Stimulated activated effector memory CD8-positive, alpha-beta T cell treated with anti-CD3 and anti-CD28 coated beads, Interleukin-12 subunit alpha, Interleukin-12 subunit beta, amount 100 ng/mL, for 72 hours (primary cell): Measurements from ENCODE around the gene ZNF580.

ENCODE experiments used
- ATAC-seq: fragments of 150-1000 bp; cut with Tn5 transposase; 2 replicates; pipeline ENCODE4 v1.10.0; 2021
- DNase-seq, 2 donors: peaks; one replicate each; pipeline ENCODE4 v3.0.0; 2021 to 2022; ENCODE audit warnings: low spot score in 2 of 2
- H3K27ac Mint-ChIP-seq: one replicate; pipeline ENCODE4 v1.8.0; 2022; ENCODE audit warnings: mild to moderate bottlenecking, mixed read lengths
- H3K36me3 Mint-ChIP-seq: one replicate; pipeline ENCODE4 v1.8.0; 2022; ENCODE audit warnings: mild to moderate bottlenecking, mixed read lengths
- H3K4me1 Mint-ChIP-seq: one replicate; pipeline ENCODE4 v1.8.0; 2022; ENCODE audit warnings: mixed read lengths
- H3K4me3 Mint-ChIP-seq: one replicate; pipeline ENCODE4 v1.8.0; 2022; ENCODE audit warnings: mild to moderate bottlenecking, mixed read lengths
- H3K9me3 Mint-ChIP-seq: one replicate; pipeline ENCODE4 v1.8.0; 2022; ENCODE audit warnings: mixed read lengths

ZNF580 gene

DNA sequence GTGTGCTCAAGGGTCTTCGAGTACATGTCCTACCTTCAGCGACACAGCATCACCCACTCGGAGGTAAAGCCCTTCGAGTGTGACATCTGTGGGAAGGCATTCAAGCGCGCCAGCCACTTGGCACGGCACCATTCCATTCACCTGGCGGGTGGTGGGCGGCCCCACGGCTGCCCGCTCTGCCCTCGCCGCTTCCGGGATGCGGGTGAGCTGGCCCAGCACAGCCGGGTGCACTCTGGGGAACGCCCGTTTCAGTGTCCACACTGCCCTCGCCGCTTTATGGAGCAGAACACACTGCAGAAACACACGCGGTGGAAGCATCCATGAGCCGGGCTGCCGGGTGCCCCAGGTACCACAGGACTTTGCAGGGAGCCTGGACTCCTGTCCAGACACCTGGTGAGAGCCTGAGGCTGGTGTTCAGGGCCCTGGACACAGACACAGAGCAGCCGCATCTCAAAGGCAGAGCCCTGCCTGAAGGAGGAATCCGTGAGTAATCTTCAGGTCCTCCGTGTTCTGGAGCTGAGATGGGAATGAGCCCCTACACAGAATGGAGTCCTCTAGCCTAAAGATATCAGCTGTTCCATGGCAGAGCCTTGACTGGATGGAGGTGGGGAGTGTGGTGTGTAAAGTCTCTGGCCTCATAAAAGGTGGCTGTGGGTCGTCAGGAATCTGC lies 4.2 kb downstream of the ZNF580 start:
- ATAC-seq: no peak
- Mint-ChIP-seq H3K36me3 (peaks cover 75% of the 10 kb centered on the region), H3K4me3 (peak overlapping the region; percentile 92), H3K27ac (peak overlapping the region; percentile 98), H3K4me1 (peaks cover 60% of the 10 kb centered on the region), H3K9me3 (no peaks in the 10 kb centered on the region)
- DNase-seq: no peak

DNA sequence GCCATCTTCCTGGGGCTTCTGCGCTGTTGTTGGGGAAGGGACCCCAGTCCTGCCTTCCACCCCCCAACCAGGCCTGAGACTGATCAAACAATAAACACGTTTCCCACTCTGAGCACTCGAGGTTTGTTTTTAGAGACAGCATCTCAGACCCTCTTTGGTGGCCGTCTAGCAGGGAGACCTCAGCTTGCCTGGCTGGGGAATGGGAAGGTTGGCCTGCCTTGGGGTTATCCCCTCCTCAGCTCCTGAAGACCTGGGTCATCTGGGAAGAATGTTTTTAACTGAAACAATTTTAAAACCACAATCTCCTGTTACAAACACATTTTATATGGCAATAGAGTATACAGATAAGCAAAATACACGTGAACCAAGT lies 4.7 kb downstream of the ZNF580 start:
- no peak for DNase-seq

GRCh38 chr19:55646889-55647731 lies 6.3 kb downstream of the ZNF580 start:
- Mint-ChIP-seq H3K4me3 (peak overlapping the region; percentile 75), H3K4me1 (peaks cover 54% of the 10 kb centered on the region), H3K36me3 (peaks cover 64% of the 10 kb centered on the region), H3K27ac (no peak overlapping the region), H3K9me3 (no peaks in the 10 kb centered on the region)
- DNase-seq (no peak), ATAC-seq (no peak)

More for the DNA sequence above, 4.7 kb downstream of the ZNF580 start:
- Mint-ChIP-seq H3K36me3 (peaks cover 71% of the 10 kb centered on the region), H3K4me3 (peak overlapping the region; percentile 92), H3K4me1 (peaks cover 60% of the 10 kb centered on the region), H3K9me3 (no peaks in the 10 kb centered on the region), H3K27ac (peak overlapping the region; percentile 37)
- ATAC-seq: no peak

DNA sequence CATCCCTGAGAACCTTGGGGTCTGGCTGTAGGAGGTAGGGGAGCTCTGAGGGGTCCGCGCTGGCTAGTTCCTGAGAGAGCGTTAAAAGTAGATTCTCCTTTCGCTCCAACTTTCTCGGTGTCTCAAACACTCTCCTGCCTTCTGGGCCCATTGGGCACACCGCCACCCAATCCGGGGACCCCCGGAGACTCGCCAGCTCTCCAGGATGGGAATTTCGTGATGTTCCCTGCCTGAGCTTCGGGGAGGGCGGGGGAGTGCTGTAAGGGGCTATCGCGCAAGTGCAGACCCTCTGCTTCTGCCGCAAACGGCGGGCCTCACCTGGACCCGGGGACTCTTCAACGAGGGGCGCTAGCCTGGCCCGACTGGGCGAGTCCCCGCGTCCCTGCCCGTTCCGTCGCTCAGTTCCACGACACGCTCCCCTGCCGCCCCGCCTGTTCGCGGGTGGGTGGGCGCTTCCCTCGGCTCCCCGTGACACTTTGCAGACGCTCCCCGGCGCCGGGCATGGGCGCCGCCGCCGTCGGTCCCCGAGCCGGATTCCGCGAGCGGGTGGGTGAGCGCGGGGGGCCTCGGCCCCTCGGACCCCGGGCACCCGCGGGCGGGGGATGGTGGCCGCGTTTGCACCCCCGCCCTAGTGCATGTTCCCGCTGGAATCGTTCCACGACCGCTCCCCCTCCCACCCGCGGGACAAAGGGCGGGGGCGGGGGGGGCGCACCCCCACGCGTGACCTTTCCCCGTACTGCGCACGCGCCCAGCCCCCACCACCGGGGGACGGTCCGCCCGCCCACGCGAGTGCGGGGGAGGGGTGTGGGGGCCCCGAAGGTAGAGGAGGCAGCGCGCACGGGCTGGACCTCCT lies 7.2 kb downstream of the ZNF580 start, which contains the start of gene CCDC106:
TSS of gene CCDC106 (plus strand) at position 481 of the 853 bp plus-strand sequence. CDS start 835 bp downstream, outside the sequence.
- Mint-ChIP-seq H3K36me3 (peaks cover 58% of the 10 kb centered on the region), H3K27ac (peak within 1 kb of the TSS; percentile 88), H3K4me1 (peaks cover 48% of the 10 kb centered on the region), H3K9me3 (no peaks in the 10 kb centered on the region), H3K4me3 (peak within 1 kb of the TSS; percentile 75)
- ATAC-seq (peak; percentile 22), DNase-seq (peak in 1 of 2 donors; percentile 67)

DNA sequence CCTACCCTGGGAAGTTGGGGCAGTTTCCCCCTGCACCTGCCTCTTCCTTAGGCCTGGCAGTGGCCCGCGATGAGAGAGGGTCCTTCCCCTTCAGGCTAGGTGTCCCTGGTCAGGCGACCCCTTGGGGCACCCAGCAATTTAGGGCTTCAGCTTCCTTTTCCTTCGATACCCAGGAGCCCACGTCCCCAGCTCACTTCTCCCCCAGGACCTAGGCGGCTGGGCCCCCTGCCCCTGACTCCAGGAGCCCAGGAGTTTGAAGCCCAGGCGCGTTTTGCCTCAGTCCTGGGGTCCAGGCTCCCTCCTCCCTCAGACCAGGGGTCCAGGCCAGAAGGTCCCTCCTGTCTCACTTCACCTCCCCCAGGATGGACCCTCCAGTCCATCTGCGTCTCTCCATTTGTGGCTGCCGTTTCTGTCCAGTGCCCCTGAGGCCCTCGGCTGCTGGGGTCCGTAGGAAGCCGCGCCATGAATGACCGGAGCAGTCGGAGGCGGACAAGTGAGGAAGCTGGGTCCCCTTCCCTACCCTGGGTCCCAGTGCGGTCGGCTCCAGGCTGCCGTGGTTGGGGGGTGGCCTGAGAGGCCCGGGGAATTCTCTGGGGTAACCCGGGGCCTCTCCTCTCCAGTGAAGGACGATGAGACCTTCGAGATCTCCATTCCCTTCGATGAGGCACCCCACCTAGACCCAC lies 7.9 kb downstream of the ZNF580 start:
- Mint-ChIP-seq H3K27ac (peak overlapping the region; percentile 88), H3K4me1 (peaks cover 41% of the 10 kb centered on the region), H3K36me3 (peaks cover 57% of the 10 kb centered on the region)

GRCh38 chr19:55649268-55650125 lies 8.7 kb downstream of the ZNF580 start:
- peaks cover 40% of the 10 kb centered on the region for H3K4me1 Mint-ChIP-seq
- DNase-seq (no peak), ATAC-seq (no peak)
- no peaks in the 10 kb centered on the region for H3K9me3 Mint-ChIP-seq
- peak overlapping the region; percentile 88 for H3K27ac Mint-ChIP-seq
- peaks cover 57% of the 10 kb centered on the region for H3K36me3 Mint-ChIP-seq
- H3K4me3 Mint-ChIP-seq: peak overlapping the region; percentile 75

More for the DNA sequence above, 7.9 kb downstream of the ZNF580 start:
- Mint-ChIP-seq H3K4me3 (peak overlapping the region; percentile 75), H3K9me3 (no peaks in the 10 kb centered on the region)
- DNase-seq (no peak), ATAC-seq (no peak)

DNA sequence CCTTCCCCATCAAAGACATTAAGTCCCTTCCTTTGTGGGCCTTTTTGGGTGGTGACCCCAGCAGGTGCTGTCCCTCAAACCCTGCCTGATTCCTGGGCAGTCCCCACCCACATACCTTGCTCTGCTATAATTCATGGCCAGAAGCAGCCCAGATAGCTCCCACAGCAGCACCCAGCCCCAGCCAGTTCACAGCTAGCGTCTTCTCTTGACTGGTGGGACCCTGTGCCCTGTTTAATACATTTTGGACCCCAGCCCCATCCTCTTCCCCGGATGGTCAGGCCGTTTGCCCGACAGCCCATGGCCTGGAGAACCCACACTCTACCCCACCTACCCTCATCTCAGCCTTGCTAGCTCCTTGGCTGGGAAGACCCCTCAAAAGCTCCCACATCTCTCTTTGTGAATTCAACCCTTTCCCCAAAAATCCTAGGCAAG lies 9.3 kb downstream of the ZNF580 start:
- ATAC-seq (no peak), DNase-seq (no peak)
- Mint-ChIP-seq H3K27ac (peak overlapping the region; percentile 88), H3K4me1 (peaks cover 40% of the 10 kb centered on the region), H3K9me3 (no peaks in the 10 kb centered on the region), H3K4me3 (peak overlapping the region; percentile 75), H3K36me3 (peaks cover 57% of the 10 kb centered on the region)

- Mint-ChIP-seq H3K4me3 (peak overlapping the region; percentile 75), H3K9me3 (no peaks in the 10 kb centered on the region), H3K4me1 (peaks cover 42% of the 10 kb centered on the region), H3K27ac (peak overlapping the region; percentile 88), H3K36me3 (peaks cover 57% of the 10 kb centered on the region)
- ATAC-seq: no peak
- no peak for DNase-seq
These were observed 9.9 kb downstream of the ZNF580 start for GRCh38 chr19:55650602-55651230.

DNA sequence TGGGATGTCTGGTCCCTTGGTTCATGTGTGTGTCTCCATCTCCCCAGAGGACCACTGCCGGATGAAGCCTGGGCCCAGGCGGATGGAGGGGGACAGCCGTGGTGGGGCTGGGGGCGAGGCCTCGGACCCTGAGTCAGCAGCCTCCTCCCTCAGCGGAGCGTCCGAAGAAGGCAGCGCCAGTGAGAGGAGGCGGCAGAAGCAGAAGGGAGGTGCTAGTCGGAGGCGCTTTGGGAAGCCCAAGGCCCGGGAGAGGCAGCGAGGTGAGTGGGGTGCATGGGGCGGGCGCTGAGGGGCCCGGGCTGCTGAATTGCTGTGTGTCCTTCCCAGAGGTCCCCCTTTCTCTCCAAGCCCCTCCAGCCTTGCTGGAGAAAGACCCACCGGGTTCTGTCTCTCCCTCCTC lies 10.4 kb downstream of the ZNF580 start:
- DNase-seq (no peak), ATAC-seq (no peak)
- no peak overlapping the region for H3K27ac Mint-ChIP-seq
- H3K9me3 Mint-ChIP-seq: no peaks in the 10 kb centered on the region
- peak overlapping the region; percentile 75 for H3K4me3 Mint-ChIP-seq
- H3K4me1 Mint-ChIP-seq: peaks cover 47% of the 10 kb centered on the region
- H3K36me3 Mint-ChIP-seq: peaks cover 57% of the 10 kb centered on the region

GRCh38 chr19:55652311-55653128 lies 11.7 kb downstream of the ZNF580 start:
- ATAC-seq (no peak), DNase-seq (no peak)
- peak overlapping the region; percentile 90 for H3K4me3 Mint-ChIP-seq
- H3K36me3 Mint-ChIP-seq: peaks cover 57% of the 10 kb centered on the region
- peaks cover 52% of the 10 kb centered on the region for H3K4me1 Mint-ChIP-seq
- no peak overlapping the region for H3K27ac Mint-ChIP-seq
- H3K9me3 Mint-ChIP-seq: no peaks in the 10 kb centered on the region

- peak; percentile 97 to 100 for DNase-seq
- Mint-ChIP-seq H3K36me3 (peaks cover 61% of the 10 kb centered on the region), H3K9me3 (no peaks in the 10 kb centered on the region), H3K27ac (peak overlapping the region; percentile 100), H3K4me3 (peak overlapping the region; percentile 90), H3K4me1 (peaks cover 54% of the 10 kb centered on the region)
- peak; percentile 62 for ATAC-seq
These were observed 13.0 kb downstream of the ZNF580 start for GRCh38 chr19:55653651-55654322.

DNA sequence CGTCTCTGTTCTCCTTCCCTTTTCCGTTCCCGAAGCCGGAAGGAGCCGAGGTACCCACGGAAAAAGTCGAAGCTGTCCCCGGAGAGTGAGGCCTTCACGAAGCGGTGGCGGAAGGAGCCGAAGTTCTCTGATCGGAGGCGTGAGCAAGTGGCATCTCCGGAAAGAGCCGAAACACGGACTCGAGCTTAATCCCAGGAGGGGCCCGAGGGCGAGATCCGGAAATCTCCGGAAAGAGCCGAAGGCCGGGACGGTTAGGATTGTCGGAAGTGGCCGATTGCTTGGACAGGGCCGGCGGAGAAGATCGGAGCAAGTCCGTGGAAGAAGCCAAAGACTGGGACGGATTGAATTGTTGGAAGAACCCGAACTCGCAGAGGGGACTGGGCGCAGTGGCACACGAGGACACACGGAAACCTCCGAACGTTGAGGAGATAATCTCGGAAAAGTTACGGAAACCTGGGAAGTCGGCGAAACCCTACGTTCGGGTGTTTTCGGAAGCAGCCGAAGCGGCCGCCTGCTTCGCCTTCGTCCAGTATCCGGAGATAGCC lies 13.6 kb downstream of the ZNF580 start:
- peak; percentile 81 for ATAC-seq
- peaks cover 55% of the 10 kb centered on the region for H3K4me1 Mint-ChIP-seq
- peaks cover 66% of the 10 kb centered on the region for H3K36me3 Mint-ChIP-seq
- DNase-seq: peak; percentile 98 to 100
- peak overlapping the region; percentile 90 for H3K4me3 Mint-ChIP-seq
- no peaks in the 10 kb centered on the region for H3K9me3 Mint-ChIP-seq
- peak overlapping the region; percentile 100 for H3K27ac Mint-ChIP-seq
